Endothelial cell of hepatic sinusoid (primary cell): Measurements from ENCODE around the gene RGL4.
"Not testable (repeated sequence)": the region's sequence is repeated elsewhere in the genome, so short reads cannot be mapped to it uniquely, and the experiment has no call there.

ENCODE experiments used
- in situ Hi-C: cut with HindIII; loops from 2 replicates; pipeline ENCODE4 v1.10.0; 2017; ENCODE audit warnings: low sequenced_read_pairs

RGL4 gene, protein sequence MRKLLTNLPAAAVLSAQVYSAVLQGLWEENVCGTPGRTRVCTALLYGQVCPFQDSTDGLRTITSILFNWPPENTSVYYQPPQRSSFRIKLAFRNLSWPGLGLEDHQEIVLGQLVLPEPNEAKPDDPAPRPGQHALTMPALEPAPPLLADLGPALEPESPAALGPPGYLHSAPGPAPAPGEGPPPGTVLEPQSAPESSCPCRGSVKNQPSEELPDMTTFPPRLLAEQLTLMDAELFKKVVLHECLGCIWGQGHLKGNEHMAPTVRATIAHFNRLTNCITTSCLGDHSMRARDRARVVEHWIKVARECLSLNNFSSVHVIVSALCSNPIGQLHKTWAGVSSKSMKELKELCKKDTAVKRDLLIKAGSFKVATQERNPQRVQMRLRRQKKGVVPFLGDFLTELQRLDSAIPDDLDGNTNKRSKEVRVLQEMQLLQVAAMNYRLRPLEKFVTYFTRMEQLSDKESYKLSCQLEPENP

DNA sequence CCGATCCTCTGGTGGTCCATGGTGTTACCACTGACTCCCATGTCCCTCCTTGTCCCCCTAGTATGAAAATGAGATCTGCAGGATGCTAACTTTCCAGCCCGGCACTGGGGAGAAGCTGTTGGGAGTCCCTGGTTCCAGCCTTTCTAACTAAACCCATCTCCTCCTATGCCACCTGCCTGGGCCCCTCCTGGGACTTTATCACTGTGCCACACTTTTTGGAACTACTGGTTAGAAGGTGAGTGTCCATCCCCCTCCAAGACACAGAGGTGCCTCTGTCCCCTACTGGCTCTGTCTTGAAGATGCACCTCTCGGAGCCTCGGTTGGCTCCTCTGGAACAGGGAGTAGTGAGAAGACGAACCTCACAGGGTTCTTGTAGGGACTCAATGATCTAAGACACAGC lies at the start of gene RGL4:
RGL4 (plus strand) TSS at position 301 of the 400 bp plus-strand sequence. CDS start 1,018 bp downstream, outside the sequence.
- in situ Hi-C loops, result no loop called here

DNA sequence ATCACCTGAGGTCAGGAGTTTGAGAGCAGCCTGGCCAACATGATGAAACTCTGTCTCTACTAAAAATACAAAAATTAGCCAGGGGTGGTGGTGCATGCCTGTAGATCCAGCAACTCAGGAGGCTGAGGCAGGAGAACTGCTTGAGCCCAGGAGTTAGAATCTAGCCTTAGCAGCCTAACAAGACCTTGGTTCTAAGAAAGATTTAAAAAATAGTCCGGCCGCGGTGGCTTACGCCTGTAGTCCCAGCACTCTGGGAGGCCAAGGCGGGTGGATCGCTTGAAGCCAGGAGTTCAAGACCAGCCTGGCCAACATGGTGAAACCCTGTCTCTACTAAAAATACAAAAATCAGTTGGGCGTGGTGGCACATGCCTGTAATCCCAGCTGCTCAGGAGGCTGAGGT lies 44.3 kb upstream of the RGL4 start:
- in situ Hi-C loops, result not testable (repeated sequence)

DNA sequence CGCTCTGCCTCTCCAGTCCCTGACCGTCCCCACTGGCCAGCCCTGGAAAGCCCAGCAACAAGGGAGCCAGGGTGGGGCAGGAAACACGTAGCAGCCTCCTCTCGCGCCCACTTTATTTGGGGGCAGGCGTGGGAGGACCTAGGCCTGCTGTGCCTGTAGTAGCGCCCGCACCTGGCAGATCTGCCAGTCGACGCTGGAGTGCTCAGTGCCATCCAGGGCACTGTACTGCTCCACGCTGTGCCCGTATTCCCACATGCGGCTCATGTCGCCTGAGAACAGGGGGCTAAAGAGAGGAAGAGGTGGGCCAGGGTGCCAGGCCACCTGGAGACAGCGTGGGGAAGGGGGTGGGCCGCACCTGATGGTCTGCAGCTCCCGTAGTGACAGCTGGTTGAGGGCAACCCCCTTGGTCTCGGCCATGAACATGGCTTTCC lies 41.7 kb upstream of the RGL4 start:
- in situ Hi-C loops, result no loop called here

DNA sequence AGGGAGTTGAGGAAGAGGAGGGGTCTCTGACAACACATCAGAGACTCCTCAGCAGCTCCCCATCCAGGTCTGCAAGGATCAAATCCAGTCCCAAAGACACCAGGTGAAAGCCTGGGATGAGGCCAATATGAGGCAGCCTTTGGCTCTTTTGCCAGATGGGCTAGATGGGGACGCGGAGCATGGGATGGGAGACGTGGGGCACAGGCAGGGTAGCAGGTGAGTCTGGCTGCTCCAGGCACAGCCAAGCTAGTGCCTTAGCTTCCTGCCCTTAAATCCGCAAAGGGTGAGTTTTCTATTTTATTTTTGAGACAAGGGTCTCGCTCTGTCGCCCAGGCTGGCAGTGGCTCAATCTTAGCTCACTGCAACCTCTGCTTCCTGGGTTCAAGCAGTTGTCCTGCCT lies 39.1 kb upstream of the RGL4 start:
- in situ Hi-C loops, result no loop called here

DNA sequence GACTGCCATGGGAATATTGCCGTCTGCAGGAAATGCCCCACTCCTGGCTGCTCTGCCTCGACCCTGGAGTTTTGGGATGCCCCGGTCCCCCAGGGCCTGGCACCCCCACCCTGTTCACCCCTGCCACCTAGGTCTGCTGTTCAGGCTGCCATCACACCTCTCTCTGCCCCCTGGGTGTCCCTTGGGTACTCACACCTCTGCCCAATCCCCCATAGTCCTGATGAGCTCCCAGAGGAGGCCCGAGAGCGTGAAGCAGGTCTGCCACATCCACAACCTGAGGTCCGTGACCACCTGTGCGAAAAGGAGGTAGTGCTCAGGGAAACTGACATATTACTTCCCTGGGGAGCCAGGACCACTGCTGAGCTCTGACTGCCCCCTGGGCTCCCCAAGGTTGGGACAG lies 38.5 kb upstream of the RGL4 start:
- in situ Hi-C loops, result no loop called here

DNA sequence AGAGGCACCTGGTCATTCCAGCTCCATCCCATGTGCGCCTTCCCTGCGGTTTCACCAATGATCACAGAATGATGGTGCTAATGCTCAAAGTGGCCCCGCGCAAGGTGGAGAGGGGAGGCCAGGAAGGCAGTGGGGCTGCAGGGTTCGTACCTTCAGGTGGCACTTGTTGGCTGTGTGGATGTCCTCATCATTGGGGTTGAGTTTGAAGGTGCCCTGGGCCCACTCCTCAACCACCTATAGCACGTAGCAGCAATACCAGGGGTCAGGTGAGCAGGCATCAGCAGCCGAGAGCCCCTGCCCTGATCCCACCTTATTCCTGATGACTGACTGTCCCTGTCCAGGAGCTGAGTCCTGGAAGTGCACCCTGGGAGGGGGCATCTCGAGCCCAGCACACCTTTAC lies 38.1 kb upstream of the RGL4 start:
- in situ Hi-C loops, result no loop called here

DNA sequence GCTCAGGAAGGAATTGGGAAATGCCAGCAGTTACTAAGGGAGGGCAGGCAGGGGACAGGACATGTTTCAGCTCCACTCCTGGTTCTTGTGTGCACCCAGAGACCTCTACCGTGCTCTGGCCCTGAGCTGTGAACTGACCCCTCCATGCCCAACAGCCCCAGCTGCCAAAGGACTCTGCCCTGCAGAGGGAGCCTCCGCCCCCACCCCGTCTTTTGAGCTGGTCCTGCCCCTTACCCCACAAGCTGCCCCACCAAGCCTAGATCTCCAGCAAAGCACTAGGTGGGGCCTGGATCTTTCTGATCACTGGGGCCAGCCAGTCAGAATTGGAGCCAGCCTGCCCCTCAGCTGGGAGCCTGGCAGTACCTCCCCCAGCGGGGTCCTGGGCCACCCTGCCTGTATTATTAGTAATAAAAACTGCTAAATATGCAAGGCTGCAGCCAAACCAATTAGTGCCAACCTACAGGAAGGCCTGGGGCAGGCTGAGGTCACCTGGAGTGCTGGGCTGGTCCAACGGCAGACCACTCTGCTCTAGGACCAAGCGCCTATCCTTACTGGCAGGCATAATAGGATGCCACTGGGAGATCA lies 34.8 kb upstream of the RGL4 start:
- in situ Hi-C loops, result no loop called here

DNA sequence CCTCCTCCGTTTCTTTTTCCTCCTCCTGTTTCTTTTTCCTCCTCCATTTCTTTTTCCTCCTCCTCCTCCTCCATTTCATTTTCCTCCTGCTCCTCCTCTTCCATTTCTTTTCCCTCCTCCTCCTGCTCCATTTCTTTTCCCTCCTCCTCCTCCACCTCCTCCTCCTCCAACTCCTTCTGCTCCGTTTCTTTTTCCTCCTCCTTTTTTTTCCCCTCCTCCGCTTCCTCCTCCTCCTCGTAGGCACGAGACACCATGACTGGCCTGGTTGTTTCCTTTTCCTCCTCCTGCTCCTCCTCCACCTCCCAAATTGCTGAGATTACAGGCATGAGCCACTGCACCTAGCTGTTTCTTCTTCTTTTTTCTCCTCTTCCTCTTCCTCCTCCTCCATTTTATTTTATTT lies 33.1 kb upstream of the RGL4 start:
- in situ Hi-C loops, result no loop called here

DNA sequence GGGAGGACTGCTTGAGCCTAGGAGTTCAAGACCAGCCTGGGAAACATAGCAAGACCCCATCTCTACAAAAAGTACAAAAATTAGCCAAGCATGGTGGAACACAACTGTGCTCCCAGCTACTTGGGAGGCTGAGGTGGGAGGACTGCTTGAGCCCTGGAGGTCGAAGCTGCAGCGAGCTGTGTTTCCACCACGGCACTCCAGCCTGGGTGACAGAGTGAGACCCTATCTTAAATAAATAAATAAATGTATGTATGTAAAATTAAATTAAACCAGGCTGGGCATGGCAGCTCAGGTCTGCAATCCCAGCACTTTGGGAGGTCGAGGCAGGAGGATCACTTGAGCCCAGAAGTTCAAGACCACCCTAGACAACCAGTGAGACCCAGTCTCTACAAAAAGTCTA lies 30.4 kb upstream of the RGL4 start:
- in situ Hi-C loops, result not testable (repeated sequence)

DNA sequence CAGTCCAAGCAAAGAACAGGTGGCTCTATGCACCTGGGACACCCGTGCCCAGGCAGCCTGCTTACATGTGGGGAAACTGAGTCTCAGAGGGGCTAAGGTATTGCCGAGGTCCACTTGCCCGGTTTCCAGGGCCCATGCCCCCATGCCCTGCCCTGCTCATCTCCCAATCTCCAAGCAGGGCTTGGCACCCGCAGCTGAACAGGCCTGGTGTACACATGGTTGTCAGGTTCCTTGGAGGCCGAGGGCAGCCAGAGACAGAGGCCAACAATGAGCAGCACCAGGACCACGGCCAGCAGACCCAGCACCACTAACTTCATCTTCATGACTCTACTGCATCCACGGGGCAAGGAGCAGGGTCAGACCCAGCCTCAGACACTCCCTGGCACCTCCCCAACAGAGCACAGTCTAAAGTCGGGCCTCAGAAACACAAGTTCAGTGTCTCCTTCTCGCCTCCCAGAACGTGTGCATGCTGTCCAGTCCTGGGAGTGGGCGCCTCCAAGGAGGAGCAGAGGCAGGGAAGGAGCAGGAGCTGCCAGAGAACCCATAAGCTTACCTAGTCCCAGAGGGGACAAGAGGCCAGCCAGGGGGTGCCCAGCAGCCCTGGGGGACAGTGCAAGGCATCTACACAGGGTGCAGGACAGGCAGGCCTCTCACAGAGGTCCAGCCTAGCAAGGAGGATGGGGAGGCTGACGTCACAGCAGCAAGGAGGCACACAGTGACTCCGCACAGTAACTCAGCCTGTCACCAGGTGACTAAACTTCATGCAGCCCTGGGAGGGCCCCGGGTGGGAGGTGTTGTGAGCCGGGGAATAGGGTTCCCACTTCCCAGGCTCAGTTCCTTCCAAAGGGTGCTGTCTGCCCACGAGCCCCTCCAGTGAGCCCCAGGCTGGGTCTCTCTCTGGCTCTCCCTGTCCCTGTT lies 20.2 kb upstream of the RGL4 start:
- in situ Hi-C loops, result no loop called here

DNA sequence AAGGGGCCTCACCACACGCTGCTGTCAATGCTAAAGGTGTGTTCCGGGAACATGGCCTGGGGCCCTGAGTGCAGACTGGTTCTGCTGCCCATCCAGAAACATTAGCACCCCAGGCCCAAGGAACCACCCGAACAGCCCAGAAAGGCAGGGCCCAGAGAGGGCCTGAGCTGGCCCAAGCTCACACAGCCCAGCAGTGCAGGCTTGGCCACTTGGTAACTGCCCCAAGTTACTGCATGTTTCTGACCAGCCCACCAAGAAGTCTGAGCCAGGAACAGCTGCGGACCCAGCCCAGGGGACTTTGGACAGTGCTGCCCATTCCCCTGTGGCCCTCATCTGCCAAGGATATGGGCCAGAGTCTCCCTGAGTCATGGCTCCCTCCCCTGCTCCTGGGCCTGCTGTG lies 19.4 kb upstream of the RGL4 start:
- in situ Hi-C loops, result not testable (repeated sequence)

DNA sequence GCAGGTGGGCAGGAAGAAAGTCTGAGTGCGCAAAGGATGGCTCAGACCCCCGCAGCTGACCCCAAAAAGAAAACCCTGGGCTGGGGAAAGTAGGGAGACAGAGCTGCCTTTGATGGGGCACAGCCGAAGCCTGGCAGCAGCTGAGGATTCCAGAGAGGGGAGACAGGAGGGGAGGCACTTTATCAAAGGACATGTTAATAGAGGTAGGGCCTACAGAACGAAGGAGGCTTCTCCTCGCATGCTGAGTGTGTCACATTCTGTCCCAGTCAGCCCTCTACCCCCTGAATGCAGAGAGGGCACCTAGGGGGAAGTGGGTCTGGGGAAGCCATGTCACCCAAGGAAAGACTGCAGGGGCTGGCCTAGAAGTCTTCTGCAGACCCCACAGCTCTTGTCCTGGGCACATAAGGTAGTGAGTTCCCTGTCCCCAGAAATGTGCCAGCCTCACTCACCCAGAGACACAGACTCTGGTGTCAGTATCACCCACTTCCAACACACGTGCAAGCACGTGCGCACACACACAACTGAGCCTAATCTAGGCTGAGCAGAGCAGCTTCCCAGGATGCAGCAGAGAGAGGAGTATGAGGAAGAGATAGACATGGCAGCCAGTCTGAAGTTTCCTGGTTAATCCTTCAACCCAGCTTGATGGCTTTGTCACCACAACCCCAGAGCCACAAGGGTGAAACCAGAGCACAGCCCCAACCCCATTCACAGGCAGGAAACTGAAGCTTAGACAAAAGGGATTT lies 18.3 kb upstream of the RGL4 start:
- in situ Hi-C loops, result not testable (repeated sequence)

DNA sequence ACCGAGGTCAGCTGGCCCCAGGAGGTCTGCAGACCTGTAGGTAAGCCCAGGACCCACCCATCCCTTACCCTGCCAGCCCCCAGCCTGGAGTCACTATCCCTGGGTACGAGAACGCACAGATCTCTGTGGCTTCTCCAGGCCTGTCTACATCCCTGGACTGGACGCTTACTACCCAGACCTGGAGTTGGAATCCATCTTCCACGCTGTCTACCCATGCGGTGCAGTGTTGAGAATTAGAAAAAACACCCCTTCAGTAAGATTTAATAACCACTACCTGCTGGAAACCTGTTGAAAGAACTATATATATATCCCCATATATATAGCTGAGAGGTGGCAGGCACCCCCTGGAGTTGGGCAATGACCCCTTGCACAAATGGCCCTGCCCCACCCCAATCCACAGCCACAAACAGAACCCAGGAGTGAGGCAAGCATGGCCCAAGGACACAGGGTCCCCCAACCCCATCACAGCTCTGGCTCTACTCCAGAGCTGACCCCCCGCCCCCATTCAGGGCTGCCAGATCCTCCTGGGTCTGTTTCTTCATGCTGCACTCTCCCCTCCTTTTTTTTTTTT lies 17.7 kb upstream of the RGL4 start:
- in situ Hi-C loops, result no loop called here

DNA sequence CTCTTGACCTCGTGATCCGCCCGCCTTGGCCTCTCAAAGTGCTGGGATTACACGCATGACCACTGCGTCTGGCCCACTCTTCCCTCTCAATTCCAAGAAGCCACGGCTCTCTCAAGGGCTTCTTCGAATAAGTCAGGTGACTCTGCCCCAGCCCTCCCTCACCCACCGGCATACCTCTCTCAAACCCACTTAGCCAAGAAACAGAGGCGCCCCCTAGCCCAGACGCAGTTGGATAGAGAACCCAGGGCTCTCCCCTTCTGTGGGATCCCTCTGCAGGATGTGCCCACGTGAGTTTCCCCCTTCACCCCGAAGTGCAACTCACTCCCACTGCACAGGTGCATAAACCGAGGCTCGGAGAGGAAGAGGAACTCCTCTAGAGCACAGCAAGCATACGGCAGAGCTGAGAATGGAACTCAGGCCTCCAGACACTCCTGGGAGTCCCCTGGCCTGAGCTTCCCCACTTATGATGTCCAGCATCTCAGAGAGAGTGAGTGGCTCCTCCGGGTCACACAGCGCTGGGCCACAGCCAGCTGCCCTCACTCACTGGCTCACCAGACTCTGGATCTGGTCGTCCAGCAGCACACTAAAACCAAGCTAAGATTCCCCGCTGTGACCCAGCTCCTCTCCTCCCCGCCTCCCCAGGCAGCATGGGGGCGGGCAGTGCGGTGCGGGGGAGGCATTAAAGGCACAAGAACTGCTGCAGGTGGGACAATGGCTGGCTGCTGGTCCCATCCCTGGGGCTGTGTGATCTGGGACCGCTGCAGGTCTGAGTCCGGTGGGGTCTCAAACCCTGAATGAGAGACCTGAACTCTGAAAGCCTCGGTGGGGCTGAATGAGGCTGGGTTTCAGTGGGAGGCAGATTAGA lies 16.8 kb upstream of the RGL4 start:
- in situ Hi-C loops, result no loop called here

DNA sequence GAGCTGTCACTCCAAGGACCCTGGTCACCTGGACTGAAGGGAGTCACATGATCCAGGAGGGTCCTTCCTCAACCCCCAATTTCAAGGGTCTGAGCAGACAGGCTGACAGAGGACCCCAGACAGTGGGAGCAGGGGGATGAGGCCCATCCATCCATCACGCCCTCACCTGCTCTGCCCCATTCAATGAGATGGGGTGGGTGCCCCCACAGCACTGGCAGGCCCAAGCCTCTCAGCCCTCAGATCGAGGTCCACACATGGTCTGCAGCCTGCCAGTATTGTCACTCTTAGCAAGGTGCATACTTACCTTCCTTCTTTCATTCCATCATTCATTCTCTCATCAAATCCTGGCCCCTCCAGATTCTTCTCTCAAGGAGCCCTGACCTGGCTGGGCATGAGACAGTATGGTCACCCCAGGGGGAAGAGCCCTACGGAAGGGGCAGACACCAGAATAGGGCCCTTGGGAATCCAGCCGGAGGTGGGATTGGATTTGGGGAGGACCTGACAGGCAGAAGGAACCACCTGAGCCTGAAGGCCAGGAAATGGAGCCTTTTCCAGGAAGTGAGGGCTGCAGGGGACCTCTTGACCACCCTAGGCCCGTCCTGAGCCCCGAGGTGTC lies 15.8 kb upstream of the RGL4 start:
- in situ Hi-C loops, result not testable (repeated sequence)

DNA sequence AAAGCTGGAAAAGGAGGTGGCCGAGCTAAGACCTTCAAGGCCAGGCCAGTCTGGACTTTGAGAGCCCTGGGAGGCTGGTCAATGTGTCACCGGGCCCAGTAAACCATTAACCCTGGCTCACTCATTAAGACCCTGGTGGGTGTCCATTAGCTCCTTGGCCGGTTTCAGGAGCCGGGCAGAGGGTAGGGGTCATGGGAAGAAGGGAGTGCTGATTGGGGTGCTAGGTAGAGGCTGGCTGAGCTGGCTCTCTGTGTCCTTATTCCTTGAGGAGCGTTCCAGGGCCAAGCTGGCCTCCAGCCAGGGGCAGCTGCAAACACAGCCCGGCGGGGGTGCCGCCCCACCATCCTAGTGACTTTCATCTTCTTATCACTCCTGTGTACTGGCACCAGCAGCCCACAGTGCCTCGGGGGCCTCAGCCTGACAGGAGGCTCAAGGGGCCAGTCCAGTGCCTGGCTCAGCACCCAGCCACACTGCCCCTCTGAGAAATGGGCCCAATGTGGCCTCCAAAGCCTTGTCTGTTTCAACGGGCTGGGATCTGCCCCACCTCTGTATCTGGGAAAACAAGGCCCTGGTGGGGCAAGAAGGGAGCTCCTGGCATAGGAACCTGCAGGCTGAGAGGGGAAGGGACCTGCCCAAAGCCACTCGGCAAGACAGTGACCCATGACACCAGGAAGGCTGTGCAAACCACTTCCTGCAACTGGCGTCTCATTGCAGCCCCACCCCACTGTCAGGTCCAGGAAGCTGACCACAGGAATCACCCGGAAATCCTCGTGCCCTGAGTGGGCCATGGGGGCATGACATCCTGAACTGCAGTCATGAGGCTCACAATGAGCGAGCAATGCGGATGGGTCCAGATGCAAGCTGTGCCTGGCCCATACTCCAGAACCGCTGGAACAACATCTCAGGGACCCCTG lies 15.1 kb upstream of the RGL4 start:
- in situ Hi-C loops, result no loop called here

DNA sequence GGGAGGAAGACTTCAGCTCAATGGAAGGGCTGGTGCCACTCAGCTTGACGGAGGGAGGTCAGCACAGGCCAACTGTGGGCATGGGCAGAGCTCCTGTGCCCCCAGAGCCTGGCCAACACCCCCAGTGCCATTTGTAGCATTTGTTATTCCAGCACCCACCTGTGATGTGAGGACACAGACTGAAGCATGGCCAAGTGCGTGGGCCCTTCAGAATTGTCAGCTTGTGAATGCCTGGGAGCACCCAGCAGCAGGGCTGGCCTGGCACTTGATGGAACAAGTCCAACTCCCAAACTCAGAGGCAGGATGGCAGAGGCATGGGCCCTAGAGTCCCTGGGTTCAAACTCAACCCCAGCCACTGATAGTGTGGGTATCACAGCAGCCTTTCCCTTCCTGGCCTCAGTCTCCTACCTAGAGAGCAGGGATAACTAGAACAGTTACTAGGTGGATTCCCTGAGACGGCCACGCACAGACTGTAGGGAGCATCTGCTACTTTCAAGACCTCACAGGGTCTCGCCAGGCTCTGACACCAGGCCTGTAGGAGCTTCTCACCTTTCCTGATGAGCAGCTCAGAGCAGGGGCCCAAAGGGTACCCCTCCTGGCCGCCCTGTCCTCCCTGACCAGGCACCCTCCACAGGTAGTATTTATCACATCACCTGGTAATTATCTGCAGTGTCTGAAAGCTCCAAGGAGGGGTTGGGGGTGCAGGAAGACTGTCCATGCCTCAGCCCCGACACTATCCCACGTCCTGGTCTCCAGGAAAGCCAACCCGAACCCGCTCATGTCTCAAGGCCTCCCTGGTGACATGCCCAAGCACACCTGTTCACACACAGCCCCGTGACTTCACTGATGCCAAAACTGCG lies 13.7 kb upstream of the RGL4 start:
- in situ Hi-C loops, result not testable (repeated sequence)
